HL-60 (cell line): ENCODE results near the gene S1PR1.

ENCODE experiments used
- DNase-seq, 2 experiments: peaks; one replicate each; pipeline ENCODE4 v3.0.0-alpha.2; 2010 to 2020; ENCODE audit warnings: low read depth in 1 of 2, low spot score in 1 of 2
- H3K27ac ChIP-seq: fragments of 250-450 bp; sonication (Bioruptor Pico); replicated peaks from 2 replicates; pipeline ENCODE4 v1.5.1; 2020; ENCODE audit warnings: mild to moderate bottlenecking, moderate library complexity
- H3K27me3 ChIP-seq: fragments of 250-450 bp; sonication (Bioruptor Pico); 2 replicates; pipeline ENCODE4 v1.5.1; 2021; ENCODE audit warnings: mild to moderate bottlenecking, moderate library complexity; ENCODE audit not compliant: insufficient read depth, poor library complexity, severe bottlenecking
- H3K4me3 ChIP-seq: replicated peaks from 2 replicates; pipeline ENCODE4 v1.5.1; 2011; ENCODE audit warnings: mild to moderate bottlenecking, control low read depth, low read length; ENCODE audit not compliant: insufficient read depth
- CTCF ChIP-seq: IDR thresholded peaks from one replicate; pipeline ENCODE4 v1.5.1; 2011; ENCODE audit warnings: low read length, control low read depth, inconsistent platforms; ENCODE audit not compliant: insufficient read depth
- GABPA ChIP-seq: IDR thresholded peaks from 2 replicates; pipeline ENCODE4 v1.6.1; 2012; ENCODE audit warnings: low read depth
- POLR2AphosphoS5 ChIP-seq: IDR thresholded peaks from 2 replicates; pipeline ENCODE4 v1.6.1; 2012; ENCODE audit warnings: low read depth
- REST ChIP-seq: IDR thresholded peaks from 2 replicates; pipeline ENCODE4 v1.6.1; 2012; ENCODE audit warnings: low read depth; ENCODE audit not compliant: insufficient replicate concordance
- SPI1 ChIP-seq: IDR thresholded peaks from 2 replicates; pipeline ENCODE4 v1.6.1; 2012; ENCODE audit warnings: low read depth, mild to moderate bottlenecking, borderline replicate concordance

Gene S1PR1

GRCh38 chr1:101261623-101262022 is 24.8 kb downstream of the S1PR1 start:
- Histone ChIP-seq H3K27ac (peak overlapping the region; percentile 88), H3K27me3 (no peaks in the 10 kb centered on the region), H3K4me3 (no peak overlapping the region)
- no peak for DNase-seq
- TF ChIP-seq POLR2AphosphoS5 (no peak), REST (no peak), CTCF (no peak), SPI1 (no peak), GABPA (no peak)

- Histone ChIP-seq H3K4me3 (no peak overlapping the region), H3K27me3 (no peaks in the 10 kb centered on the region), H3K27ac (peak overlapping the region; percentile 88)
- no peak for DNase-seq
- TF ChIP-seq POLR2AphosphoS5 (no peak), SPI1 (no peak), GABPA (no peak), CTCF (no peak), REST (no peak)
Observed at GRCh38 chr1:101262060-101262459, 25.2 kb downstream of the S1PR1 start.

- DNase-seq, result peak in 1 of 2 experiments; percentile 73
- TF ChIP-seq SPI1 (no peak), GABPA (no peak), CTCF (no peak), POLR2AphosphoS5 (peak; percentile 67; the same call in 1 of the 2 replicates), REST (no peak)
- H3K27me3 ChIP-seq, result no peaks in the 10 kb centered on the region
- peak overlapping the region; percentile 88 for H3K27ac ChIP-seq
- no peak overlapping the region for H3K4me3 ChIP-seq
Observed at GRCh38 chr1:101262630-101263348, 26.0 kb downstream of the S1PR1 start.
